ENCODE data around the gene PRSS3. TPM values are rescaled to one million over a fixed set of nuclear protein-coding genes. Genes with fewer than 3 reads are reported as not detected.
"Not testable (repeated sequence)": the region's sequence is repeated elsewhere in the genome, so short reads cannot be mapped to it uniquely, and the experiment has no call there.

Gene PRSS3
- total RNA-seq, 1 experiment from 2014 or later = 66.3 TPM

- TF ChIP-seq ZNF274 (IDR thresholded peaks at IDR 0.05; ENCODE audit: low read depth, low read length) (no peak), RAD21 (IDR thresholded peaks at IDR 0.05; ENCODE audit: low read depth) (peak; percentile 14; the same call in 1 of the 2 replicates), ZFX (IDR thresholded peaks at IDR 0.05) (no peak), SRF (IDR thresholded peaks at IDR 0.05; ENCODE audit: low read depth) (peak; percentile 57; the same call in 1 of the 2 replicates), MAX (IDR thresholded peaks at IDR 0.05) (peak; percentile 45; the same call in 1 of the 2 replicates), JUND (IDR thresholded peaks at IDR 0.05) (peak; percentile 94), EZH2 (IDR thresholded peaks at IDR 0.05) (no peak), CEBPB (IDR thresholded peaks at IDR 0.05; ENCODE audit: low read depth) (0 out of 2 replicates have a peak, but pooled peaks have one; percentile 43), SP1 (IDR thresholded peaks at IDR 0.05; ENCODE audit: low read depth) (peak; percentile 78), CBX3 (IDR thresholded peaks at IDR 0.05; ENCODE audit: low read depth) (peak; percentile 82; the same call in 1 of the 2 replicates), POLR2AphosphoS5 (IDR thresholded peaks at IDR 0.05; ENCODE audit: low read depth, low read length) (no peak), TCF7L2 (IDR thresholded peaks at IDR 0.05; ENCODE audit: borderline replicate concordance, extremely low read depth, insufficient read depth, insufficient read length) (no peak), ATF3 (IDR thresholded peaks at IDR 0.05) (no peak), SIN3A (IDR thresholded peaks at IDR 0.05; ENCODE audit: low read depth) (no peak), EGR1 (IDR thresholded peaks at IDR 0.05; ENCODE audit: low read depth) (no peak)
Measured at GRCh38 chr9:33765411-33765810, 29.9 kb upstream of the PRSS3 start (continued).

GRCh38 chr9:33770156-33770880, 25.0 kb upstream of the PRSS3 start:
- TSS peak; percentile 82 for BruUV-seq (replicated peaks)
- ATAC-seq = peak; percentile 49
- peak overlapping the region; percentile 59; the same call in 1 of the 2 replicates for H3K27ac ChIP-seq (ENCODE audit: low read depth, low read length)

GRCh38 chr9:33773135-33773534, 22.2 kb upstream of the PRSS3 start:
- H2AFZ ChIP-seq (ENCODE audit: low read depth, low read length, poor library complexity, severe bottlenecking); intact Hi-C loops (cut with micrococcal nuclease); BruUV-seq (replicated peaks); H3K9me2 ChIP-seq (ENCODE audit: insufficient read depth); H4K20me1 ChIP-seq (ENCODE audit: insufficient read depth); H3K79me2 ChIP-seq (ENCODE audit: insufficient read depth, low read length); H3K4me3 ChIP-seq (replicated peaks in 1 of 2; ENCODE audit: low read depth in 1 of 2, low read length in 2 of 2); H3K9ac ChIP-seq (ENCODE audit: low read length); H3K4me2 ChIP-seq (ENCODE audit: low read length); H3K36me3 ChIP-seq (ENCODE audit: control insufficient read depth in 1 of 2, insufficient read depth in 2 of 2, low read length in 2 of 2); H3K27ac ChIP-seq (ENCODE audit: low read depth, low read length); RAD21 ChIA-PET (ENCODE audit: low non-redundant PET in 1 of 2, low total read pairs in 2 of 2, uncharacterized antibody in 2 of 2, unreplicated experiment in 2 of 2); CTCF ChIA-PET; DNase-seq (ENCODE audit: low read depth, low spot score); H3K27me3 ChIP-seq (ENCODE audit: insufficient read depth, low read length); H3K9me3 ChIP-seq (ENCODE audit: control insufficient read depth in 1 of 2, insufficient read depth in 1 of 2, low read depth in 1 of 2, low read length in 2 of 2); ATAC-seq; POLR2A ChIA-PET: not testable (repeated sequence)
- H3K4me1 ChIP-seq (ENCODE audit: control insufficient read depth in 1 of 2, insufficient read depth in 2 of 2, low read length in 2 of 2) = peaks cover 19 to 67% of the 10 kb centered on the region in 2 experiments

More at GRCh38 chr9:33770156-33770880, 25.0 kb upstream of the PRSS3 start:
- Histone ChIP-seq H3K4me2 (ENCODE audit: low read length) (peak overlapping the region; percentile 65), H3K4me1 (ENCODE audit: control insufficient read depth in 1 of 2, insufficient read depth in 2 of 2, low read length in 2 of 2) (peaks cover 42 to 93% of the 10 kb centered on the region in 2 experiments), H3K9ac (ENCODE audit: low read length) (peak overlapping the region; percentile 48), H3K79me2 (ENCODE audit: insufficient read depth, low read length) (peaks cover 17% of the 10 kb centered on the region)
- H3K36me3 ChIP-seq (ENCODE audit: control insufficient read depth in 1 of 2, insufficient read depth in 2 of 2, low read length in 2 of 2); H3K4me3 ChIP-seq (replicated peaks in 1 of 2; ENCODE audit: low read depth in 1 of 2, low read length in 2 of 2); H2AFZ ChIP-seq (ENCODE audit: low read depth, low read length, poor library complexity, severe bottlenecking); H3K27me3 ChIP-seq (ENCODE audit: insufficient read depth, low read length); CTCF ChIA-PET; intact Hi-C loops (cut with micrococcal nuclease); H3K9me3 ChIP-seq (ENCODE audit: control insufficient read depth in 1 of 2, insufficient read depth in 1 of 2, low read depth in 1 of 2, low read length in 2 of 2); H3K9me2 ChIP-seq (ENCODE audit: insufficient read depth); POLR2A ChIA-PET; H4K20me1 ChIP-seq (ENCODE audit: insufficient read depth); RAD21 ChIA-PET (ENCODE audit: low non-redundant PET in 1 of 2, low total read pairs in 2 of 2, uncharacterized antibody in 2 of 2, unreplicated experiment in 2 of 2): not testable (repeated sequence)
- peak; percentile 55 for DNase-seq (ENCODE audit: low read depth, low spot score)
- TF ChIP-seq JUND (IDR thresholded peaks at IDR 0.05) = peak; percentile 36; the same call in 1 of the 2 replicates
- TF ChIP-seq MAX (IDR thresholded peaks at IDR 0.05) = peak; percentile 12; the same call in 1 of the 2 replicates
- peak; percentile 55 for TF ChIP-seq SP1 (IDR thresholded peaks at IDR 0.05; ENCODE audit: low read depth)
- peak; percentile 66 for TF ChIP-seq FOSL1 (IDR thresholded peaks at IDR 0.05; ENCODE audit: low read depth)
